HepG2 (cell line): Measurements from ENCODE around the gene FBXW8. TPM values are rescaled to one million over a fixed set of nuclear protein-coding genes. Genes with fewer than 3 reads are reported as not detected.

Source experiments
- ADNP ChIP-seq: sonication (generic); formaldehyde crosslinking; IDR thresholded peaks from 2 replicates; pipeline ENCODE4 v1.4.0; 2020; ENCODE audit warnings: missing genetic modification reagents
- ELF3 ChIP-seq: IDR thresholded peaks from 2 replicates; pipeline ENCODE4 v1.6.1; 2016; ENCODE audit warnings: missing genetic modification reagents, missing compliant biosample characterization
- NAIF1 ChIP-seq: sonication (generic); formaldehyde crosslinking; IDR thresholded peaks from 2 replicates; pipeline ENCODE4 v1.5.0; 2020; ENCODE audit warnings: mild to moderate bottlenecking, missing genetic modification reagents, borderline replicate concordance
- PRMT3 ChIP-seq: sonication (generic); formaldehyde crosslinking; IDR thresholded peaks from 2 replicates; pipeline ENCODE4 v1.8.1; 2022; ENCODE audit warnings: low read depth, mild to moderate bottlenecking, moderate library complexity, missing genetic modification reagents, borderline replicate concordance
- RERE ChIP-seq: IDR thresholded peaks from 2 replicates; pipeline ENCODE4 v1.6.1; 2016; ENCODE audit warnings: low read depth, missing genetic modification reagents, missing compliant biosample characterization
- ZKSCAN8 ChIP-seq: IDR thresholded peaks from 2 replicates; pipeline ENCODE4 v1.6.1; 2016; ENCODE audit warnings: borderline replicate concordance, missing genetic modification reagents, missing compliant biosample characterization
- ZNF205 ChIP-seq: IDR thresholded peaks from 2 replicates; pipeline ENCODE4 v1.6.1; 2018; ENCODE audit warnings: missing biosample characterization, missing genetic modification reagents
- ZNF230 ChIP-seq: sonication (generic); formaldehyde crosslinking; IDR thresholded peaks from 2 replicates; pipeline ENCODE4 v1.4.0; 2020; ENCODE audit warnings: mild to moderate bottlenecking, missing genetic modification reagents
- ZNF431 ChIP-seq: sonication (generic); formaldehyde crosslinking; IDR thresholded peaks from 2 replicates; pipeline ENCODE4 v1.9.0; 2022; ENCODE audit warnings: missing genetic modification reagents, low read depth, mild to moderate bottlenecking, borderline replicate concordance
- ZNF609 ChIP-seq: sonication (generic); formaldehyde crosslinking; IDR thresholded peaks from 2 replicates; pipeline ENCODE4 v1.4.0; 2020; ENCODE audit warnings: mild to moderate bottlenecking, missing genetic modification reagents, borderline replicate concordance
- ZNF619 ChIP-seq: sonication (generic); formaldehyde crosslinking; IDR thresholded peaks from 2 replicates; pipeline ENCODE4 v1.4.0; 2020; ENCODE audit warnings: mild to moderate bottlenecking, missing genetic modification reagents
- polyA plus RNA-seq, 8 experiments: library from polyadenylated mRNA; depleted of rRNA in 3 of 8; stranded (reverse) in 7 of 8; unstranded in 1 of 8; fragments of >200 nt; fragmentation: Illumina TruSeq in 4 of 8; extraction: Trizol in 4 of 8; gene quantifications; 2 replicates each; pipeline versions ENCODE4 v1.2.1 to v1.2.3, GENCODE V29; 2011 to 2016; ENCODE audit warnings: low read depth in 4 of 8, missing spikeins in 1 of 8, mixed read lengths in 1 of 8; ENCODE audit not compliant: insufficient read depth in 1 of 8
- total RNA-seq, 5 experiments: library from RNA; depleted of rRNA; stranded (reverse); fragments of >200 nt; fragmentation: Illumina TruSeq; extraction: Trizol; gene quantifications; 2 replicates each; pipeline ENCODE4 v1.2.3, GENCODE V29; 2016; ENCODE audit warnings: low read depth in 1 of 5
- TF ChIP-seq, protein P1 (sequence below): sonication (generic); formaldehyde crosslinking; IDR thresholded peaks from 2 replicates; pipeline ENCODE4 v1.4.0; 2020; ENCODE audit warnings: low read depth, mild to moderate bottlenecking, missing genetic modification reagents
- TF ChIP-seq, protein P2 (sequence below): sonication (generic); formaldehyde crosslinking; IDR thresholded peaks from 2 replicates; pipeline ENCODE4; 2020; ENCODE audit warnings: missing genetic modification reagents, mild to moderate bottlenecking, borderline replicate concordance

Gene FBXW8
- total and polyA plus RNA-seq, 2 of the 13 experiments (the other 11 are each of a cell fraction or from before 2014, with no cell fraction given): 5.1 to 5.9 TPM

GRCh38 chr12:117025481-117026151 is 114.9 kb downstream of the FBXW8 start (continued):
- TF ChIP-seq RERE: no peak
- TF ChIP-seq, protein P1, sequence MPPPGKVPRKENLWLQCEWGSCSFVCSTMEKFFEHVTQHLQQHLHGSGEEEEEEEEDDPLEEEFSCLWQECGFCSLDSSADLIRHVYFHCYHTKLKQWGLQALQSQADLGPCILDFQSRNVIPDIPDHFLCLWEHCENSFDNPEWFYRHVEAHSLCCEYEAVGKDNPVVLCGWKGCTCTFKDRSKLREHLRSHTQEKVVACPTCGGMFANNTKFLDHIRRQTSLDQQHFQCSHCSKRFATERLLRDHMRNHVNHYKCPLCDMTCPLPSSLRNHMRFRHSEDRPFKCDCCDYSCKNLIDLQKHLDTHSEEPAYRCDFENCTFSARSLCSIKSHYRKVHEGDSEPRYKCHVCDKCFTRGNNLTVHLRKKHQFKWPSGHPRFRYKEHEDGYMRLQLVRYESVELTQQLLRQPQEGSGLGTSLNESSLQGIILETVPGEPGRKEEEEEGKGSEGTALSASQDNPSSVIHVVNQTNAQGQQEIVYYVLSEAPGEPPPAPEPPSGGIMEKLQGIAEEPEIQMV (CRISPR knock-in tag): 0 out of 2 replicates have a peak, but pooled peaks have one; percentile 39
- TF ChIP-seq PRMT3 (CRISPR knock-in tag): no peak
- no peak for TF ChIP-seq ZNF609
- TF ChIP-seq ZNF619: no peak
- TF ChIP-seq NAIF1 (CRISPR knock-in tag): no peak
- TF ChIP-seq ZNF431 (CRISPR knock-in tag): no peak
- TF ChIP-seq ELF3 (CRISPR knock-in tag): no peak
- 0 out of 2 replicates have a peak, but pooled peaks have one; percentile 43 for TF ChIP-seq ZNF230 (CRISPR knock-in tag)
- TF ChIP-seq ZKSCAN8 (CRISPR knock-in tag): no peak
- TF ChIP-seq ADNP (CRISPR knock-in tag): no peak
- TF ChIP-seq, protein P2, sequence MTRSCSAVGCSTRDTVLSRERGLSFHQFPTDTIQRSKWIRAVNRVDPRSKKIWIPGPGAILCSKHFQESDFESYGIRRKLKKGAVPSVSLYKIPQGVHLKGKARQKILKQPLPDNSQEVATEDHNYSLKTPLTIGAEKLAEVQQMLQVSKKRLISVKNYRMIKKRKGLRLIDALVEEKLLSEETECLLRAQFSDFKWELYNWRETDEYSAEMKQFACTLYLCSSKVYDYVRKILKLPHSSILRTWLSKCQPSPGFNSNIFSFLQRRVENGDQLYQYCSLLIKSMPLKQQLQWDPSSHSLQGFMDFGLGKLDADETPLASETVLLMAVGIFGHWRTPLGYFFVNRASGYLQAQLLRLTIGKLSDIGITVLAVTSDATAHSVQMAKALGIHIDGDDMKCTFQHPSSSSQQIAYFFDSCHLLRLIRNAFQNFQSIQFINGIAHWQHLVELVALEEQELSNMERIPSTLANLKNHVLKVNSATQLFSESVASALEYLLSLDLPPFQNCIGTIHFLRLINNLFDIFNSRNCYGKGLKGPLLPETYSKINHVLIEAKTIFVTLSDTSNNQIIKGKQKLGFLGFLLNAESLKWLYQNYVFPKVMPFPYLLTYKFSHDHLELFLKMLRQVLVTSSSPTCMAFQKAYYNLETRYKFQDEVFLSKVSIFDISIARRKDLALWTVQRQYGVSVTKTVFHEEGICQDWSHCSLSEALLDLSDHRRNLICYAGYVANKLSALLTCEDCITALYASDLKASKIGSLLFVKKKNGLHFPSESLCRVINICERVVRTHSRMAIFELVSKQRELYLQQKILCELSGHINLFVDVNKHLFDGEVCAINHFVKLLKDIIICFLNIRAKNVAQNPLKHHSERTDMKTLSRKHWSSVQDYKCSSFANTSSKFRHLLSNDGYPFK (CRISPR knock-in tag): no peak
- no peak for TF ChIP-seq ZNF205
